ENCODE measurements around the gene MTX1.
"Not testable (repeated sequence)": the region's sequence is repeated elsewhere in the genome, so short reads cannot be mapped to it uniquely, and the experiment has no call there.

The MTX1 gene

DNA sequence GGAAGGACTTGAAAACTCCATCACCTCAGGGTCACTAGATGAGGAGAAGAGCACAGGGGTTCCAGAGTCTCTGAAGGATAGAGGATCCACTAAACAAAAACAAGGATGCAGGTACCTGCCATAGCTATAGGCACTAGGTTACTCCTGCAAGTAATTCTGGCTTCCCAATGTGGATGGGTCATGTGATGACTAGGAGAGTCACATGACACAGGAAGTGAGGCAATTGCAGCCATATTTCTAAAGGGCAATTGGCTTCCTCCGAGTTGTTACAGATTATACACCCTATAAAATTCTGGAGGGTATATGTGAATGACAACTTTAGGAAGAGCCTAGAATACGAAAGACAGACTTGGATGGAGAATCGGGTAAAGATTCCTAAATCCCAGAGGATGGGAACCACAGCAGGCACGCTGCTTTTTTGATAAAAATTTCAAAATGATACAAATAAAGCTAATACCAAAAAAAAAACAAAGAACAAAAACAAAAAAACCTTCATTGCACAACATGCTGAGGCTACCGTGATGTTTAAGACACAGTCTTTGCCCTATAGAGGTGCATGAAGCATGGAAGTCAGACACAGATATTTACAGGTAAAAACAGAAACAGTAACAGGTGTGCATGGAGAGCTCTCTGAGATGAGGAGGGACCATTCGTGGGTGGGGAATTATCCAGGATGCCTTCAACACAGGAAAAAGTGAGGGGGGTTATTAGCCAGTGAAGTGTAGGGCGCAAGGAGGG is 10.5 kb downstream of the MTX1 start:
- no peak overlapping the region for H3K4me3 ChIP-seq (ENCODE audit: low read length)
- TF ChIP-seq, protein P1, sequence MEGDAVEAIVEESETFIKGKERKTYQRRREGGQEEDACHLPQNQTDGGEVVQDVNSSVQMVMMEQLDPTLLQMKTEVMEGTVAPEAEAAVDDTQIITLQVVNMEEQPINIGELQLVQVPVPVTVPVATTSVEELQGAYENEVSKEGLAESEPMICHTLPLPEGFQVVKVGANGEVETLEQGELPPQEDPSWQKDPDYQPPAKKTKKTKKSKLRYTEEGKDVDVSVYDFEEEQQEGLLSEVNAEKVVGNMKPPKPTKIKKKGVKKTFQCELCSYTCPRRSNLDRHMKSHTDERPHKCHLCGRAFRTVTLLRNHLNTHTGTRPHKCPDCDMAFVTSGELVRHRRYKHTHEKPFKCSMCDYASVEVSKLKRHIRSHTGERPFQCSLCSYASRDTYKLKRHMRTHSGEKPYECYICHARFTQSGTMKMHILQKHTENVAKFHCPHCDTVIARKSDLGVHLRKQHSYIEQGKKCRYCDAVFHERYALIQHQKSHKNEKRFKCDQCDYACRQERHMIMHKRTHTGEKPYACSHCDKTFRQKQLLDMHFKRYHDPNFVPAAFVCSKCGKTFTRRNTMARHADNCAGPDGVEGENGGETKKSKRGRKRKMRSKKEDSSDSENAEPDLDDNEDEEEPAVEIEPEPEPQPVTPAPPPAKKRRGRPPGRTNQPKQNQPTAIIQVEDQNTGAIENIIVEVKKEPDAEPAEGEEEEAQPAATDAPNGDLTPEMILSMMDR (conservative IDR thresholded peaks at IDR 0.05; ENCODE audit: low read length): no peak
- peak; percentile 51 for DNase-seq (ENCODE audit: low read depth)

DNA sequence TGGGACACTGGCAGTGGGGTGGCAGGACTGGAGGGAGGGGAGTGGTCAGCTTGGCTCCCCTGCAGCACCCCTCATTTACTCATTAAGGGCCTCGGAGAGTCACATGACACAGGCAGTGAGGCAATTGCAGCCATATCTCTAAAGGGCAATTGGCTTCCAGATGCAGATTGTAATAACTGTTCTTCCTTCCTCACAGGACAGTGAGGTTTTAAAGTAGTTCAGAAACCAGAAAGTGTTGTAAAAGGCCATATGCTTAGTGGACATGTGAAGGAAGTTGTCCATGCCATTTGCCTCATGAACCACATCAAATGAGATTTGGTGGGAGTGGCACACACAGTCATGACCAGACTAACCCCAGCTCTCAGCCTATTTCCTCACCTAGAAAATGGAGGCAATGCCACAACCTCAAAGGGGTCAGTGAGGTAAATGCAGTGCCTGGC is 11.1 kb downstream of the MTX1 start:
- no peak overlapping the region for H3K4me3 ChIP-seq (ENCODE audit: low read length)
- TF ChIP-seq, protein P1 (conservative IDR thresholded peaks at IDR 0.05; ENCODE audit: low read length): no peak
- peak; percentile 25 for DNase-seq (ENCODE audit: low read depth)

DNA sequence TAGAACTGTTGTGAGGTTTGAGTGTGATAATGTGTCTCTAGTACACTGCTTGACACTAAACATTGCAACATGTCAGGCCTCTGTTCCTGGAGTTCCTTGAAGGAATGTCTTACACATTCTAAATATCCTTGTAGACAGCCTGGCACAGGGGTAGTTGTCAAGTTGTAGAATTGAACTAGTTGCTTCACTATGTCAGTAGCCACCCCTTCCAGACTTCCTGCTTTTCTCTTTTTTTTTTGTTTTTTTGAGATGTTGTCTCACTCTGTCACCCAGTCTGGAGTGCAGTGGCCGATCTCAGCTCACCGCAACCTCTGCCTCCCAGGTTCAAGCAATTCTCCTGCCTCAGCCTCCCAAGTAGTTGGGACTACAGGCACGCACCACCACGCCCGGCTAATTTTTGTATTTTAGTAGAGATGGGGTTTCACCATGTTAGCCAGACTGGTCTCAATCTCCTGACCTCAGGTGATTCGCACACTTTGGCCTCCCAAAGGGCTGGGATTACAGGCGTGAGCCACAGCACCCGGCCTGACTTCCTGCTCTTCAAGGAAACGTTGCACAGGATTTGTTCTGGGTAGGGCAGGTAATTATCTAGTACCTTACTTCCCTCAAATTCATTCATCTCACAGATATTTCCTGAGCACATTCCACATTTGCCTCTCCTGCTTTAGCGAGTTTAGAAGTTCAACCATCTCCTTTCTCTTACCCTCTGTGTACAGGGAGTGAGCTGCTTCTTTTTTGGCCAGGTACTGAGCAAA is 11.9 kb downstream of the MTX1 start:
- H3K4me3 ChIP-seq (ENCODE audit: low read length); DNase-seq (ENCODE audit: low read depth): not testable (repeated sequence)

DNA sequence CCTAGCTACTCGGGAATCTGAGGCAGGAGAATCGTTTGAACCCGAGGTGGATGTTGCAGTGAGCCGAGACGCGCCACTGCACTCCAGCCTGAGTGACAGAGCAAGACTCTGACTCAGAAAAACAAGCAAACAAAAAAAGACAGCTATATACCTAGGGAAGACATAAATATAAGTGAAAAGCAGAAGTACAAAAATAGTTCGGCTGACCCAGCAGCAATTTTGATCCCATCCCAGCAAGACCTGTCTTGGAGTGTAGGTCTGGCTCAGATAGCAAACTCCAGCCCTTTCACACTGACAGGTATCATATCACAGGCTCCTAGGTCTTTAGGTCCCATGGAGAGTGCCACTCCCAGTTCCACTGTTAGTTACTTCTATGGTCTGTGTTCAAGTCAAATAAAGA is 14.6 kb downstream of the MTX1 start:
- no peak overlapping the region for H3K4me3 ChIP-seq (ENCODE audit: low read length)
- no peak for DNase-seq (ENCODE audit: low read depth)
- TF ChIP-seq, protein P1 (conservative IDR thresholded peaks at IDR 0.05; ENCODE audit: low read length): no peak

DNA sequence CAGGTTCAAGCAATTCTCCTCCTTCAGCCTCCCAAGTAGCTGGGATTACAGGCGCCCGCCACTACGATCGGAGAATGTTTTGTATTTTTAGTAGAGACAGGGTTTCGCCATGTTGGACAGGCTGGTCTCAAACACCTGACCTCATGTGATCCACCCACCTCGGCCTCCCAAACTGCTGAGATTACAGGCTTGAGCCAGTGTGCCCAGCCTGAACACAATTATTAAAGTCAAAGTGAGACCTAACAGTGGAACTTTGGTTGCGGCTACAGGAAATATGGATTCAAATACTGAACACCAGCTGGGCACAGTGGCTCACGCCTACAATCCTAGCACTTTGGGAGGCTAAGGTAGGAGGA is 16.9 kb downstream of the MTX1 start:
- H3K4me3 ChIP-seq (ENCODE audit: low read length); DNase-seq (ENCODE audit: low read depth): not testable (repeated sequence)

DNA sequence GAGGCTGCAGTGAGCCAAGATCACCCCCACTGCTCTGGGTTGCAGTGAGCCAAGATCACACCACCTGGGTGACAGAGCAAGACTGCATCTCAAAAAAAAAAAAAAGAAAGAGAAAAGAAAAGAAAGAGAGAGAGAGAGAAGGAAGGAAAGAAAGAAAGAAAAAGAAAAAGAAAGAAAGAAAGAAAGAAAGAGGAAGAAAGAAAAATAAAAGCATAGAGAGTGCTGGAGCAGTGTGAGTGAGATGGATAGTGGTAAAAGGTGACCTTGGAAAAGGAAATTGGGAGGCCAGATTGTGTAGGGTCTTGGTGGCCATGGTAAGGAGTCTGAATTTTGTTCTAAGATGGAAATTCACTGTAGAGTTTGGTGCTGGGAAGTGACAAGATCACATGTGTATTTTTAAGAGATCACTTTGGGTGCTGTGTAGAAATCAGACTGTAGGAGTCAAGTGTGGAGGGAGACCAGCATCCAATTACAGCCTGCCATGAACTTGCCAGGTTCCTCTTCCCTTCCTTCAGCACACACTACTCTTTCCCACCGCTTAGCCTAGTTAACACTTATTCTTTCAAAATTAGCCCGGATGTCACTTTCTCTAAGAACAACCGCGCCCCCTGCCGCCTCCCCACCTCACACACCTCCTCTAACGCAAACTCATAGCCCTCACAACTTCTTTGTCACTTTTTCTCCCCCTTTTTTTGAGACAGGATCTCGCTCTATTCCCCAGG is 17.9 kb downstream of the MTX1 start:
- DNase-seq (ENCODE audit: low read depth): peak; percentile 79
- TF ChIP-seq, protein P1 (conservative IDR thresholded peaks at IDR 0.05; ENCODE audit: low read length): peak; percentile 64
- H3K4me3 ChIP-seq (ENCODE audit: low read length): peak overlapping the region; percentile 83

DNA sequence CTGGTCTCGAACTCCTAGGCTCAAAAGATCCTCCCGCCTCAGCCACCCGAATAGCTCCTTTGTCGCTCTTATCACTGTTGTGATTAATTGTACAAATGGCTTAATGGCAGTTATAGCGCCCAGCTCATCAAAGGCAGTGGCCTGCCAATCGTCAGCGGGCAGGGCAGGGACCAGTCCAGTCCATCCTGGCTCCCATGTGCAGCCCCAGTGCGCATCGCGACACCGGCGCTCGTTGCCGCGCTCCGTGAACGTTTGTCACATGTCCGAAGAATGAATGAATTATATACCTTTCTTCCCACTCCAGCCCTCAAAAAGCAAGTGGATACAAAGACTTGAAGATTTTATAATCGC is 18.4 kb downstream of the MTX1 start:
- TF ChIP-seq, protein P1 (conservative IDR thresholded peaks at IDR 0.05; ENCODE audit: low read length): no peak
- H3K4me3 ChIP-seq (ENCODE audit: low read length): peak overlapping the region; percentile 83
- DNase-seq (ENCODE audit: low read depth): peak; percentile 25

Data from AG10803 (cell line).